Right lobe of liver (tissue), 4 donors: ENCODE measurements around the gene HDHD3.
A peak's percentile ranks its signal among the peaks of the same experiment; 100 is the strongest.

Source experiments
- CTCF ChIP-seq, 4 donors: fragments of 200-600 bp in 3 of 4; fragments of 450-650 bp in 1 of 4; IDR thresholded peaks; one replicate each; pipeline versions ENCODE4 v1.5.1 to v1.8.0; 2016 to 2022; ENCODE audit warnings: antibody characterized with exemption in 4 of 4, mild to moderate bottlenecking in 2 of 4
- POLR2A ChIP-seq: fragments of 450-650 bp; IDR thresholded peaks from one replicate; pipeline ENCODE4 v1.6.1; 2017; ENCODE audit warnings: antibody characterized with exemption, mild to moderate bottlenecking
- donor health status: DM: no; HTN: no; CAD: no.
- donor health status: DM: no; HTN: no; CAD: no.
- donor health status: DM: no; HTN: yes; CAD: no.

- TF ChIP-seq CTCF (IDR thresholded peaks at IDR 0.05) (peak; percentile 96 to 100 (median 98)), POLR2A (peak; percentile 68)
Measured at GRCh38 chr9:113401027-113401792, 24.4 kb upstream of the HDHD3 start, which contains the start of gene ALAD.
